ENCODE measurements around the gene MSH5. TPM values are rescaled to one million over a fixed set of nuclear protein-coding genes. Genes with fewer than 3 reads are reported as not detected.

MSH5 gene
- total RNA-seq, 2 experiments from 2014 or later = 96.9 to 105 TPM

- no peak for TF ChIP-seq CTCF (IDR thresholded peaks at IDR 0.05)
- Mint-ChIP-seq H3K4me1 (ENCODE audit: low read depth) (peaks cover 43% of the 10 kb centered on the region), H3K36me3 (ENCODE audit: low read depth) (peaks cover 47% of the 10 kb centered on the region), H3K27ac (peak overlapping the region; percentile 93), H3K4me3 (peak overlapping the region; percentile 92), H3K27me3 (no peaks in the 10 kb centered on the region), H3K9me3 (no peaks in the 10 kb centered on the region)
- no peak for DNase-seq
- ChIA-PET CTCF (interaction anchor here (1.0 to 2.2 kb wide), 5 partner anchors 8 to 65 kb away, joined by 4 to 11 read pairs (median 8); partner anchors contain the start of genes DDAH2 and LSM2), POLR2A (interaction anchor here (0.7 to 3.7 kb wide), 11 partner anchors 9 to 70 kb away, joined by 3 to 24 read pairs (median 4); partner anchors contain the start of genes CLIC1, HSPA1B, LSM2 and MSH5)
- ATAC-seq = no peak
- intact Hi-C loops (cut with micrococcal nuclease) = no loop called here
Observed at GRCh38 chr6:31794294-31794865, 54.6 kb downstream of the MSH5 start.

- no peak for TF ChIP-seq CTCF (IDR thresholded peaks at IDR 0.05)
- intact Hi-C loops (cut with micrococcal nuclease) = no loop called here
- H3K27ac Mint-ChIP-seq = peak overlapping the region; percentile 97
- CTCF ChIA-PET = interaction anchor here (1.0 to 3.1 kb wide), 9 partner anchors 9 to 92 kb away, joined by 3 to 28 read pairs (median 6); partner anchors contain the start of genes ABHD16A, DDAH2, LSM2 and LY6G6F
- no peaks in the 10 kb centered on the region for H3K27me3 Mint-ChIP-seq
- DNase-seq (no peak), ATAC-seq (peak; percentile 24)
- peaks cover 44% of the 10 kb centered on the region for H3K36me3 Mint-ChIP-seq (ENCODE audit: low read depth)
- POLR2A ChIA-PET = interaction anchor here (0.7 to 3.7 kb wide), 12 partner anchors 10 to 70 kb away, joined by 3 to 24 read pairs (median 4); partner anchors contain the start of genes CLIC1, HSPA1B, LSM2 and MSH5
- H3K9me3 Mint-ChIP-seq = no peaks in the 10 kb centered on the region
- peaks cover 42% of the 10 kb centered on the region for H3K4me1 Mint-ChIP-seq (ENCODE audit: low read depth)
- H3K4me3 Mint-ChIP-seq = peak overlapping the region; percentile 92
Observed at GRCh38 chr6:31794866-31795615, 55.2 kb downstream of the MSH5 start.

GRCh38 chr6:31795616-31796298 is 56.0 kb downstream of the MSH5 start, which contains the start of gene VARS1:
VARS1 (minus strand) TSS chr6:31795752; CDS start chr6:31795217, 535 bp downstream.
- no peaks in the 10 kb centered on the region for H3K27me3 Mint-ChIP-seq
- peak; percentile 78 for TF ChIP-seq CTCF (IDR thresholded peaks at IDR 0.05)
- CTCF ChIA-PET = interaction anchor here (0.9 to 3.1 kb wide), 14 partner anchors 10 to 93 kb away, joined by 3 to 28 read pairs (median 5); partner anchors contain the start of genes ABHD16A, DDAH2, HSPA1A and HSPA1L
- peaks cover 39% of the 10 kb centered on the region for H3K4me1 Mint-ChIP-seq (ENCODE audit: low read depth)
- H3K27ac Mint-ChIP-seq = peak within 1 kb of the TSS; percentile 97
- H3K36me3 Mint-ChIP-seq (ENCODE audit: low read depth) = peaks cover 41% of the 10 kb centered on the region
- POLR2A ChIA-PET = interaction anchor here (0.7 to 3.7 kb wide), 13 partner anchors 10 to 208 kb away, joined by 3 to 24 read pairs (median 5); partner anchors contain the start of genes CLIC1, CSNK2B, GPANK1 and HSPA1B
- intact Hi-C loops (cut with micrococcal nuclease) = no loop called here
- DNase-seq = peak; percentile 86
- no peaks in the 10 kb centered on the region for H3K9me3 Mint-ChIP-seq
- peak; percentile 92 for ATAC-seq
- peak within 1 kb of the TSS; percentile 92 for H3K4me3 Mint-ChIP-seq

GRCh38 chr6:31796993-31797385 is 57.2 kb downstream of the MSH5 start:
- intact Hi-C loops (cut with micrococcal nuclease) = no loop called here
- H3K9me3 Mint-ChIP-seq = no peaks in the 10 kb centered on the region
- no peak for DNase-seq
- ChIA-PET POLR2A (interaction anchor here (1.5 to 3.7 kb wide), 3 partner anchors 39 to 132 kb away, joined by 7 to 24 read pairs (median 12); partner anchors contain the start of genes CLIC1, CSNK2B, GPANK1 and MSH5), CTCF (interaction anchor here (1.1 to 3.1 kb wide), 6 partner anchors 9 to 33 kb away, joined by 3 to 28 read pairs (median 6); partner anchors contain the start of gene LSM2)
- no peaks in the 10 kb centered on the region for H3K27me3 Mint-ChIP-seq
- H3K4me1 Mint-ChIP-seq (ENCODE audit: low read depth) = peaks cover 38% of the 10 kb centered on the region
- H3K36me3 Mint-ChIP-seq (ENCODE audit: low read depth) = peaks cover 38% of the 10 kb centered on the region
- H3K4me3 Mint-ChIP-seq = no peak overlapping the region
- ATAC-seq = no peak
- peak overlapping the region; percentile 81 for H3K27ac Mint-ChIP-seq
- no peak for TF ChIP-seq CTCF (IDR thresholded peaks at IDR 0.05)
